ENCODE data around the gene SENP1. TPM values are rescaled to one million over a fixed set of nuclear protein-coding genes. Genes with fewer than 3 reads are reported as not detected.

SENP1 gene
- 44.0 and 46.9 TPM in 2 replicates for total RNA-seq
- long read RNA-seq, partial matches to known transcripts = 13 of 26 reads
- long read RNA-seq, other reads (novel, unspliced or antisense) = 12 of 26 reads

- Mint-ChIP-seq H3K27ac (ENCODE audit: unreplicated experiment) (peak within 1 kb of the TSS; percentile 99), H3K9me3 (no peaks in the 10 kb centered on the region), H3K36me3 (ENCODE audit: low read depth) (no peaks in the 10 kb centered on the region), H3K4me3 (peak within 1 kb of the TSS; percentile 95), H3K4me1 (peaks cover 30% of the 10 kb centered on the region), H3K27me3 (ENCODE audit: low read depth) (peaks cover 11% of the 10 kb centered on the region)
- TF ChIP-seq, protein P1, sequence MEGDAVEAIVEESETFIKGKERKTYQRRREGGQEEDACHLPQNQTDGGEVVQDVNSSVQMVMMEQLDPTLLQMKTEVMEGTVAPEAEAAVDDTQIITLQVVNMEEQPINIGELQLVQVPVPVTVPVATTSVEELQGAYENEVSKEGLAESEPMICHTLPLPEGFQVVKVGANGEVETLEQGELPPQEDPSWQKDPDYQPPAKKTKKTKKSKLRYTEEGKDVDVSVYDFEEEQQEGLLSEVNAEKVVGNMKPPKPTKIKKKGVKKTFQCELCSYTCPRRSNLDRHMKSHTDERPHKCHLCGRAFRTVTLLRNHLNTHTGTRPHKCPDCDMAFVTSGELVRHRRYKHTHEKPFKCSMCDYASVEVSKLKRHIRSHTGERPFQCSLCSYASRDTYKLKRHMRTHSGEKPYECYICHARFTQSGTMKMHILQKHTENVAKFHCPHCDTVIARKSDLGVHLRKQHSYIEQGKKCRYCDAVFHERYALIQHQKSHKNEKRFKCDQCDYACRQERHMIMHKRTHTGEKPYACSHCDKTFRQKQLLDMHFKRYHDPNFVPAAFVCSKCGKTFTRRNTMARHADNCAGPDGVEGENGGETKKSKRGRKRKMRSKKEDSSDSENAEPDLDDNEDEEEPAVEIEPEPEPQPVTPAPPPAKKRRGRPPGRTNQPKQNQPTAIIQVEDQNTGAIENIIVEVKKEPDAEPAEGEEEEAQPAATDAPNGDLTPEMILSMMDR (conservative IDR thresholded peaks at IDR 0.05) = peak; percentile 26
- peak; percentile 78 for DNase-seq (ENCODE audit: low read depth, low spot score)
Observed at GRCh38 chr12:48105867-48106680, at the start of gene SENP1. Gene SENP1 (minus strand): TSS chr12:48106079. CDS start chr12:48101472, 4,607 bp downstream.

DNA sequence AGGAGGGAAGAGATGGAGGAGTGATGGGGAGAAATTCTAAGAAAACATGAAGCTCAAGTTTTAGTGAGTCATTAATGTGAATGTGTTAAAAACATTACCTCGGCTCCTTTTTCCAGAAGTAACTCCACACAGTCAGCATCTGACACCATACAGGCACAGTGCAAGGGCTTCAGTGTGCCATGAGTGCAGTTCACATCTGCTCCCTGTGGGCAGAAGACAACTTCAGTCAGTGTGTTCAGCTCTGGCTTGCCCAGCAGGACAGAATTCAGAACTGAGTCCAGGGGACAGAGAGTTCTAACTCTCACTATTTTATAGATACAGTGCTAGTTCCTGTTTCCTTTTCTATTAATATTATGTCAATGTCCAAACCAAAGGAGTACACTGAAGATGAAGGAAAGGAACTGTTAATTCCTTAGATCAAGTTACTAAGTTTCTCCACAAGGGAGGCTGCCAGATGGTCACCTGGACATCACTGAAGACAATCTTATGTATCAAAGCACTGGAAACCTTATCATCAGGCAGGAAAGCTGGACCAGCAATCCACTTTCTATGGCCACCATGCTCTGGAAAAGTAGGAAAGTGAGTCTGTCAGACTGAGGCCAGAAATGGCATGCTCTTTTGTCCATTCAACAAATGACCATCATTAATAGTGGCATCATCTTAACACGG lies 45.4 kb upstream of the SENP1 start:
- H3K27me3 Mint-ChIP-seq (ENCODE audit: low read depth) = no peaks in the 10 kb centered on the region
- peaks cover 5% of the 10 kb centered on the region for H3K36me3 Mint-ChIP-seq (ENCODE audit: low read depth)
- H3K9me3 Mint-ChIP-seq = no peaks in the 10 kb centered on the region
- DNase-seq (ENCODE audit: low read depth, low spot score) = no peak
- no peak overlapping the region for H3K27ac Mint-ChIP-seq (ENCODE audit: unreplicated experiment)
- H3K4me1 Mint-ChIP-seq = peaks cover 2% of the 10 kb centered on the region
- TF ChIP-seq, protein P1 (conservative IDR thresholded peaks at IDR 0.05) = no peak
- no peak overlapping the region for H3K4me3 Mint-ChIP-seq

GRCh38 chr12:48145981-48146380 lies 40.1 kb upstream of the SENP1 start:
- H3K27me3 Mint-ChIP-seq (ENCODE audit: low read depth) = no peaks in the 10 kb centered on the region
- no peak overlapping the region for H3K27ac Mint-ChIP-seq (ENCODE audit: unreplicated experiment)
- no peak overlapping the region for H3K4me3 Mint-ChIP-seq
- H3K36me3 Mint-ChIP-seq (ENCODE audit: low read depth) = peaks cover 11% of the 10 kb centered on the region
- H3K9me3 Mint-ChIP-seq = no peaks in the 10 kb centered on the region
- TF ChIP-seq, protein P1 (conservative IDR thresholded peaks at IDR 0.05) = no peak
- DNase-seq (ENCODE audit: low read depth, low spot score) = no peak
- H3K4me1 Mint-ChIP-seq = no peaks in the 10 kb centered on the region

DNA sequence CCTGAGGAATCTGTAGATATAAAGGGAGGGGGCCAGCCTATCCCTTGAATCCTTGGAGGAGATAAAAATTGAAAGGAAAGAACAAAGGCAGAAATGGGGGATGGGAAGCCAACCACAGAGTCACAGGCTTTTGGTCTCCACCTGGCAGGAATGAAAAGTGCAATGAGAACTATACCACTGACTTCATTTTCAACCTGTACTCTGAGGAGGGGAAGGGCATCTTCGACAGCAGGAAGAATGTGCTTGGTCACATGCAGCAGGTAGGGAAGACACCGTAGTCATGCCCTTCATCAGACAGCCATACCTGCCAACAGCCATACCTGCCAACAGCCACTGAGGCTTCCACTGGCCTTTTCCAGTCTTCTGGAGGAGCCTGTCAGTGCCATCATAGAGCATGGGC lies 38.0 kb upstream of the SENP1 start:
- Mint-ChIP-seq H3K4me1 (no peaks in the 10 kb centered on the region), H3K27ac (ENCODE audit: unreplicated experiment) (no peak overlapping the region), H3K27me3 (ENCODE audit: low read depth) (no peaks in the 10 kb centered on the region), H3K36me3 (ENCODE audit: low read depth) (peaks cover 17% of the 10 kb centered on the region), H3K4me3 (no peak overlapping the region), H3K9me3 (no peaks in the 10 kb centered on the region)
- no peak for DNase-seq (ENCODE audit: low read depth, low spot score)
- TF ChIP-seq, protein P1 (conservative IDR thresholded peaks at IDR 0.05) = no peak

GRCh38 chr12:48142818-48143674 lies 37.2 kb upstream of the SENP1 start:
- TF ChIP-seq, protein P1 (conservative IDR thresholded peaks at IDR 0.05) = no peak
- Mint-ChIP-seq H3K4me3 (no peak overlapping the region), H3K27ac (ENCODE audit: unreplicated experiment) (no peak overlapping the region), H3K36me3 (ENCODE audit: low read depth) (peaks cover 17% of the 10 kb centered on the region), H3K9me3 (no peaks in the 10 kb centered on the region), H3K27me3 (ENCODE audit: low read depth) (no peaks in the 10 kb centered on the region), H3K4me1 (no peaks in the 10 kb centered on the region)
- DNase-seq (ENCODE audit: low read depth, low spot score) = no peak

All from neural crest cell (in vitro differentiated cells).